HG02981 (cell line): ENCODE data around the gene ZNFX1.
A peak's percentile ranks its signal among the peaks of the same experiment; 100 is the strongest.
"Not testable (repeated sequence)": the region's sequence is repeated elsewhere in the genome, so short reads cannot be mapped to it uniquely, and the experiment has no call there.

ENCODE experiments used
- ATAC-seq: cut with Tn5 transposase; IDR thresholded peaks from one replicate; pipeline ENCODE4 v1.9.1; 2021; ENCODE audit warnings: mild to moderate bottlenecking, moderate library complexity; ENCODE audit not compliant: unreplicated experiment

The ZNFX1 gene

GRCh38 chr20:49252556-49253350 is 25.1 kb downstream of the ZNFX1 start:
- ATAC-seq: no peak

DNA sequence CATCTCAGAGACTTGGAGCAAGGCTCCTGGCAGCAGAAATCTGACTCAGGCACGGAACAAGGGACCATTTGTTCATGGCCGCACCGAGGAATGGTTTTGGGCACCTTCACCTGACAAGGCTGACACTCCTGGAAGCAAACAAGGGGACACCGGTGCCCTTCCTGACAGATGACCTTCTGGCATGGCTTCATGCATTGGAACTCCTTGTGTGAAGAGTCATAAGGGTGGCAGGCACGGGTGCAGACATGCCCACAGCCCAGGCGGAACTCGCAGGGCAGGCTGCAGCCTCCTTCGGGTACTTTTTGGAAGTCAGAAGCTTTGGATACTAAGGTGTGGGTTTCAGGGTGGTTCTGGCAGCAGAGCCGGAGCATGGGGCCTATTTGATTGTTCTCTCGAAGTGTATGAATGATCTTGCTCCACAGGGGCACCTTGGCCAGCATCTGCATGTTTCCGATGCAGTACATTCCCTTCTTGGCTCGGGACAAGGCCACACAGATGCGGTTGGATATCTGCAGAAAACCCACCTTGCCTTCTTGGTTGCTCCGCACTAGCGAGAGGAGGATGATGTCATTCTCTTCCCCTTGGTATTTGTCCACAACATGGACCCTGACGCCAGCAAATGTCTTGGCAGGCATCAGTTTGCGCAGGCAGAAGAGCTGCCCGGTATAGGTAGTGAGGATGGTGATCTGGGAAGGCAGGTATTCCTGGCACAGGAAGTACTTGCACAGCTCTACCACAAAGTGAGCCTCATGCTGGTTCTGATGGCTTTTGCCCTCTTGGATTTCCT is 28.8 kb downstream of the ZNFX1 start:
- no peak for ATAC-seq

GRCh38 chr20:49248301-49248700 is 29.6 kb downstream of the ZNFX1 start:
- no peak for ATAC-seq

GRCh38 chr20:49247792-49248191 is 30.1 kb downstream of the ZNFX1 start:
- ATAC-seq: no peak

DNA sequence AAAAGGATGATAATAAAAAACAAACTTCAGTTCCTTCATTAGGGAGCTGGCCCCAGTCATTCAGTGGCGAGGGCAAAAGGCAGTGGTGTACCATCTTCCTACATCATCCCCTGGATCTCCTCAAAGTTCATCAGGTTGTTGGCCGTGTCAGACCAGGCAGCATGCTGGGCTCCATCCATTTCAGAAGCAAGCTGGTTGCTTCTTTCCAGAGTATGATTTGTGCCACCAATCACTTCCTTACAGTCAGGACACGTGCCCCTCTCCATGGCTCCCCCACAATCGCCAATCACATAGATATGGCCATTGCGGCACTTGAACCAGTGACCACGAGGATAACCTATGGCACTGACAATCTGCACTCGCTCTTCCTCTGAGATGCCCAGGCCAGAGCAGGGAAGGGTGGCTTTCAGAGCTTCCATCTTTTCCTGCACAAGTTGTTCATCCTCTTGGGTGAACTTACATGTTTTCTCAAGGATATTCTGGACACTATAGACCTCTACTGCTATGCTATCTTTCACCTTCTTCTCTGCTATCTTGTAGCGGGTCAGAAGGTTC is 30.6 kb downstream of the ZNFX1 start:
- no peak for ATAC-seq

DNA sequence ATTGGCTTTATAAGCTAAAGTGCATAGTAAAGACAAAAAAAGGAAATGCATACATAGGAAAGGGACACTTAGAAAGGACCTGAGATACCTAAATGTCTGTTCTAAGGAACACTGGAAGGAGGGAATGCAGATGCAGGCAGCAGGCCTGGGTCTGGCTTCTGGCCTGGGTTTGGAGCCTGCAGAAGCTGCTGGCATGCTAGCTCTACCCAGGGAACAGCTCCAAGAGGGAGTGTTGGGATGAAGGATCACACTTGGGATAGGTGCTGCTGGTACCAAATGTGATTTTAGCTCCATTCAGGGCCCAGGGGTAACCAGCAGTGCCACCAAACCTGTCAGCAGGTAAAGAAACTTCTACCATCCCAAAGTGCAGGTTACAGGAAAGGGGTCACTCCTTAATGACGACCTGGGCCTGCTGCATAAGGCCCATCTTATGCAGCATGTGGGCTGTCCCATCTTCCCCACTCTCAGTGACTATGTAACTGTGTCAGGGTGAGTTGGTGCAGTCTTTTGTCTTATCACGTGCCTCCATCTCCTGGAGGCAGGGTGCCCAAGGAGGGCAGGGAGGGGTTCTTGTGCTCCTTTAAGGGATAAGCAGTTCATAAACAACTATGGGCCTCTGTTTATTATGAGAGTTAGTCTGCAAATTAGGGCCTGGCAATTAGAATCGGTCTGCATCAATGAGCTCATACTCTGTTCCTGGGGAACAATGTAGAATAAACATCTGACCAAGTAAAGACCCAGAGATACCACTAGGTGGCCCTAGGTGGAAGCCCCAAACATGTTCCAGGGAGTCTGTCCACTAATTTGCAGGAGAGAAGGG is 31.7 kb downstream of the ZNFX1 start:
- no peak for ATAC-seq

- no peak for ATAC-seq
Measured at GRCh38 chr20:49237531-49237930, 40.3 kb downstream of the ZNFX1 start.

DNA sequence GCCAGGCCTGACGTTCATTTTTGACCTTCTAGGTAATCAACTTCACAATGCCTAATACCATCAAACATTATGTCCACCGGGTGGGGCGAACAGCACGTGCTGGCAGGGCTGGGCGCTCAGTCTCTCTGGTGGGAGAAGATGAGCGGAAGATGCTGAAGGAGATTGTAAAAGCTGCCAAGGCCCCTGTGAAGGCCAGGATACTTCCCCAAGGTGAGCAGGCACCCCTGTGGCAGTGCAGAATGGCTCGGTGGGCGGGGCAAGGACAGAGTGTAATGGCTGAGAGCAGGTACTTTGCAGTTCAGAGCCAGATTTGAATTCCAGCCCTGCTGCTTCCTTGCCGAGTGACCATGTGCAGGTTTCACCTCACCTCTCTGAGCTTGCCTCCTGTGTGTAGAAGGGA is 41.6 kb downstream of the ZNFX1 start:
- no peak for ATAC-seq

DNA sequence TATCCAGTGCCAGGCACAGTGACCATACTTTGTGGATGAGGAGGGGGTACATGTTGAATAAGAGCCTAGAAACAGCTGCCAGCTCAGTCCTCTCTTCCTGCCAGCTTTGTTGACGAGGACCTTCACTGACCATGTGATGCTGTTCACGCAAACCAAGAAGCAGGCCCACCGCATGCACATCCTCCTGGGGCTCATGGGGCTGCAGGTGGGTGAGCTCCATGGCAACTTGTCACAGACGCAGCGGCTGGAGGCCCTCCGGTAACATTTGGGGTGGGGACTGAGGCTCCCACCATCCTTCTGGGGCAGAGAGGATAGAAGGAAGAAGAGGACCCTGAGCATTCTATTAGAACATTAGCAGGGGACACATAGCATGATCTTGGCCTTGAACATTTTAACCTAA is 43.0 kb downstream of the ZNFX1 start:
- no peak for ATAC-seq

DNA sequence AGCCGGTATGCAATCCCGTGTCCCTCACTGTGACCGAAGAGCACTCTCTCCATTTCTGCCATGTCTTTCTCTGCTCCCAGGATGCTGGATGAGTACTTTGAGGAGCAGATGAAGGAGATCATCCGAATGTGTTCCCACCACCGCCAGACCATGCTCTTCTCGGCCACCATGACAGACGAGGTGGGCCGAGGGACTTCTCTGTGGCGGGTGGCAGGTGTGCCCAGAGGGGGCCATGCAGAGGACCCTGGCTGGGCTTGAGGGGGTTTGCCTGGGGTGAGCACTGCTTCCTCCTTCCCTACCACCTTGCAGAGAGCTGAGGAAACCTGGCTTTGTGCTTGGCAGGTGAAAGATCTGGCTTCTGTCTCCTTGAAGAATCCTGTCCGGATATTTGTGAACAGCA is 44.6 kb downstream of the ZNFX1 start:
- no peak for ATAC-seq

DNA sequence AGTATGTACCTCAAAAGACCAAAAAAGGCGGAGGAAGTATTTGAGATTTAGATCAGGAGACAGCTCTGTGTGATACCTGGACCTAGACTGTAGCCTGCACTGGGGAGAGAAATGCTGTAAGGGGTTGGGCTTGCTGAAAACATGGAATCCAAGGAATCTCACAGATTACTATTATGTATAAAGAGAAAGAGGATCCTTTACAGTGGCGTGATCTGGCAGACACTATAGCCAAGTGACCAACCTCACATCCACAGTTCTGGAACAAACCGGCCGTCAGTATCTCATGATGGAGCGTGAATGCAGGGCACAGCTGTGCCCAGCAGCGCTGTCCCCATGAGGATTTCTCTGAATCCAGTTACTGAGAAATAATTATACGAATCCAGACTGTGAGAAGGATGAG is 46.4 kb downstream of the ZNFX1 start:
- ATAC-seq: no peak

- ATAC-seq: no peak
Measured at GRCh38 chr20:49230561-49231133, 47.2 kb downstream of the ZNFX1 start.

- no peak for ATAC-seq
Measured at GRCh38 chr20:49230021-49230420, 47.8 kb downstream of the ZNFX1 start.

GRCh38 chr20:49229381-49229780 is 48.5 kb downstream of the ZNFX1 start:
- ATAC-seq: no peak

GRCh38 chr20:49228676-49229075 is 49.2 kb downstream of the ZNFX1 start:
- no peak for ATAC-seq

DNA sequence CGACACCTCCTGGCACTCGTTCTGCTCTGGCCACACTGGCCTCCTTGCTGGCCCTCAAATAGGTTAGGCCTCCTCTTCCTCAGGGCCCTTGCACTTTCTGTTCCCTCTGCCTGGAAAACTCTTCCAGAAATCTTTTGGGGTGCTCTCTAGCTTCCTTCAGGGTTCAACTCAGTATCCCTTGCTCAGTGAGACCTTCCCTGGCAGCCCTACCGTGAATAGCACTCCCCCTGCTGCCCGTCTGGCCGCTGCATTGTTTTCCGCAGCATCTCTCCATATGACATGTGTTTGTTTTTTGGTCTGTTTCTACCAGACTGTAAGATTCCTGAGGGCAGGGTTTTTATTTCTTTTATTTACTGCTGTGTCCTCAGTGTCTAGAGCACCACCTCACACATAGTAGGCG is 52.0 kb downstream of the ZNFX1 start:
- no peak for ATAC-seq

- no peak for ATAC-seq
Measured at GRCh38 chr20:49219924-49220831, 57.7 kb downstream of the ZNFX1 start.

GRCh38 chr20:49219091-49219923 is 58.5 kb downstream of the ZNFX1 start, which contains the start of gene DDX27:
TSS of gene DDX27 (plus strand) at chr20:49219416. CDS start at chr20:49219449, 33 bp downstream.
- peak; percentile 88 for ATAC-seq

DNA sequence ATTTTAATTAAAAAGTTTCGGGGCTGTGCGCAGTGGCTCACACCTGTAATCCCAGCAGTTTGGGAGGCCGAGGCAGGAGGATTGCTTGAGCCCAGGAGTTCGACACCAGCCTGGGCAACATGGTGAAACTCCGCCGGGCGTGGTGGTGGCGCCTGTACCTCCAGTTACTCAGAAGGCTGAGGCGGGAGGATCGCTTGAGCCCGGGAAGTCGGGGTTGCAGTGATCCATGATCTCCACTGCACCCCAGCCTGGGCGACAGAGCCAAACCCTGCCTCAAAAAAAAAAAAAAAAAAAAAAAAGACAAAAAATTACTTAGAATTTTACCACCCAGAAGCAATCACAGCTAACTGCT is 59.1 kb downstream of the ZNFX1 start:
- not testable (repeated sequence) for ATAC-seq
